ENCODE data around the gene C12orf76. TPM values are rescaled to one million over a fixed set of nuclear protein-coding genes. Genes with fewer than 3 reads are reported as not detected.
A peak's percentile ranks its signal among the peaks of the same experiment; 100 is the strongest.

C12orf76 gene
- total and polyA plus RNA-seq, 10 of the 15 experiments (the other 5 are each of a cell fraction or from before 2014, with no cell fraction given): 3.6 to 20.4 (median 10.7) TPM

DNA sequence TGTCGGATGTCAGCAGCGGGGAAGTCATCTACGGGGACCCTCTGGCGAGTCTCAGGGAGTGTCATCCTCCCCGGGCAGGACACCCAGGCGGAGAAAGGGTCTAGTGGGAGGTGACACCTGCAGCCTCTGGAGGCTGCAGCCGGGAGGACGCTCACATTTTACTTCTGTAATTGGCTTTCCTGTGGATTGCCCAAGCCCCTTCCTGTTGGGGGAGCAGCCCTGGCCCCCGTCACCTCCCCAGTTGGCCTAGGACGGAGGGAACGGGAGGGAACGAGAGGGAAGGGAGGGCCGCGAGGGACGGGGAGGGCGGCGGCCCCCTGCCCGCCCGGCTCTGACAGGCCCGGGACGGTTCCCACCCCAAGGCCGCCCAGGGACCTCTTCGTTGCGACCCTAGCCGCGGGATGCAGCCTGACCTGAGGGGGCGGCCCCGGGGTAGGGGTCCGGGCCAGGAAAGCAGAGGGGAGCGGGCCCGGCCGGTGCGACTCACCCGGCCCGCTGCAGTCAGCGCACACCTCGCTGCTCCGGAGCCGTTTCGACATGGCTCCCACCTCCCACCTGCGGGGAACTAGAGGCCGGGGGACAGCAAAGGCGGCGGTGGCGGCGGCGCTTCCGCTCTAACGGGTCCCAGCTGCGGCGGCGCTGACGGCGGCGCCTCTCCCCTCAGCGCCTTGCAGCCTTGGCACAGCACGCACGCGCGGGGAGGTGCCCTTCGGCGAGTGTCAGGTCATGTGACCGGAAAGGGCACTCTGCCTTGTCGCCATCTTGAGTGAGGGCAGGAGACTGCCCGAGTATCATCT is 52.4 kb downstream of the C12orf76 start, which contains the start of gene GIT2 (continued):
- TF ChIP-seq, protein P1, sequence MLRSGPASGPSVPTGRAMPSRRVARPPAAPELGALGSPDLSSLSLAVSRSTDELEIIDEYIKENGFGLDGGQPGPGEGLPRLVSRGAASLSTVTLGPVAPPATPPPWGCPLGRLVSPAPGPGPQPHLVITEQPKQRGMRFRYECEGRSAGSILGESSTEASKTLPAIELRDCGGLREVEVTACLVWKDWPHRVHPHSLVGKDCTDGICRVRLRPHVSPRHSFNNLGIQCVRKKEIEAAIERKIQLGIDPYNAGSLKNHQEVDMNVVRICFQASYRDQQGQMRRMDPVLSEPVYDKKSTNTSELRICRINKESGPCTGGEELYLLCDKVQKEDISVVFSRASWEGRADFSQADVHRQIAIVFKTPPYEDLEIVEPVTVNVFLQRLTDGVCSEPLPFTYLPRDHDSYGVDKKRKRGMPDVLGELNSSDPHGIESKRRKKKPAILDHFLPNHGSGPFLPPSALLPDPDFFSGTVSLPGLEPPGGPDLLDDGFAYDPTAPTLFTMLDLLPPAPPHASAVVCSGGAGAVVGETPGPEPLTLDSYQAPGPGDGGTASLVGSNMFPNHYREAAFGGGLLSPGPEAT (IDR thresholded peaks at IDR 0.05; ENCODE audit: low read depth): no peak; the same call in 1 of the 2 replicates
- TF ChIP-seq BRCA1 (IDR thresholded peaks at IDR 0.05; ENCODE audit: low read depth, low read length): no peak
- no peak for TF ChIP-seq ZZZ3 (IDR thresholded peaks at IDR 0.05; ENCODE audit: control insufficient read depth, insufficient read length, low read depth)
- TF ChIP-seq EGR1 (IDR thresholded peaks at IDR 0.05; ENCODE audit: borderline replicate concordance in 1 of 2, low read depth in 2 of 2, low read length in 2 of 2): peak in 1 of 2 experiments; percentile 39; a peak in 1 of 3 replicates
- TF ChIP-seq ZSCAN29 (IDR thresholded peaks at IDR 0.05): no peak
- TF ChIP-seq TCF12 (IDR thresholded peaks at IDR 0.05; ENCODE audit: low read depth, low read length): peak; percentile 70; the same call in 1 of the 2 replicates
- peak; percentile 60; the same call in 1 of the 2 replicates for TF ChIP-seq TAF1 (IDR thresholded peaks at IDR 0.05; ENCODE audit: borderline replicate concordance, low read depth, low read length)
- TF ChIP-seq WRNIP1 (IDR thresholded peaks at IDR 0.05; ENCODE audit: borderline replicate concordance, low read depth, low read length): no peak
- no peak for TF ChIP-seq JUND (IDR thresholded peaks at IDR 0.05; ENCODE audit: low read depth, low read length)
- peak; percentile 81 for TF ChIP-seq NR2C1 (IDR thresholded peaks at IDR 0.05)
- TF ChIP-seq ZNF274 (IDR thresholded peaks at IDR 0.05; ENCODE audit: insufficient read depth, insufficient read length): no peak
- TF ChIP-seq ZNF24 (IDR thresholded peaks at IDR 0.05): no peak
- peak; percentile 22 to 89; a peak in 2 of 4 replicates for TF ChIP-seq BHLHE40 (IDR thresholded peaks at IDR 0.05; ENCODE audit: borderline replicate concordance in 1 of 2, low read depth in 2 of 2, low read length in 1 of 2)
- TF ChIP-seq RELA (IDR thresholded peaks at IDR 0.05; ENCODE audit: borderline replicate concordance, partially characterized antibody): peak; percentile 14
- no peak for TF ChIP-seq RBBP5 (conservative IDR thresholded peaks at IDR 0.05)
- TF ChIP-seq EZH2 (IDR thresholded peaks at IDR 0.05; ENCODE audit: borderline replicate concordance, control insufficient read depth, low read depth, low read length): no peak
- TF ChIP-seq, protein P2, sequence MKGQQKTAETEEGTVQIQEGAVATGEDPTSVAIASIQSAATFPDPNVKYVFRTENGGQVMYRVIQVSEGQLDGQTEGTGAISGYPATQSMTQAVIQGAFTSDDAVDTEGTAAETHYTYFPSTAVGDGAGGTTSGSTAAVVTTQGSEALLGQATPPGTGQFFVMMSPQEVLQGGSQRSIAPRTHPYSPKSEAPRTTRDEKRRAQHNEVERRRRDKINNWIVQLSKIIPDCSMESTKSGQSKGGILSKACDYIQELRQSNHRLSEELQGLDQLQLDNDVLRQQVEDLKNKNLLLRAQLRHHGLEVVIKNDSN (IDR thresholded peaks at IDR 0.05; ENCODE audit: borderline replicate concordance, extremely low read length, insufficient read depth, low read depth, low read length): peak; percentile 92
- TF ChIP-seq, protein P3, sequence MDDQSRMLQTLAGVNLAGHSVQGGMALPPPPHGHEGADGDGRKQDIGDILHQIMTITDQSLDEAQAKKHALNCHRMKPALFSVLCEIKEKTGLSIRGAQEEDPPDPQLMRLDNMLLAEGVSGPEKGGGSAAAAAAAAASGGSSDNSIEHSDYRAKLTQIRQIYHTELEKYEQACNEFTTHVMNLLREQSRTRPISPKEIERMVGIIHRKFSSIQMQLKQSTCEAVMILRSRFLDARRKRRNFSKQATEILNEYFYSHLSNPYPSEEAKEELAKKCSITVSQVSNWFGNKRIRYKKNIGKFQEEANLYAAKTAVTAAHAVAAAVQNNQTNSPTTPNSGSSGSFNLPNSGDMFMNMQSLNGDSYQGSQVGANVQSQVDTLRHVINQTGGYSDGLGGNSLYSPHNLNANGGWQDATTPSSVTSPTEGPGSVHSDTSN (IDR thresholded peaks at IDR 0.05; ENCODE audit: insufficient replicate concordance, low read depth, low read length): no peak
- no peak for TF ChIP-seq FOXK2 (IDR thresholded peaks at IDR 0.05)
- peak; percentile 29 for TF ChIP-seq KLF5 (IDR thresholded peaks at IDR 0.05; ENCODE audit: partially characterized antibody)
- no peak for TF ChIP-seq MTA2 (IDR thresholded peaks at IDR 0.05; ENCODE audit: low read depth)
- no peak for TF ChIP-seq CBX5 (IDR thresholded peaks at IDR 0.05; ENCODE audit: low read depth)
- 0 out of 4 replicates have a peak, but pooled peaks of 1 of the 2 experiments have one; percentile 9 for TF ChIP-seq ETV6 (conservative IDR thresholded peaks at IDR 0.05 in 1 of 2, IDR thresholded peaks at IDR 0.05 in 1 of 2; ENCODE audit: borderline replicate concordance in 1 of 2, low read depth in 1 of 2)
- TF ChIP-seq IKZF1 (conservative IDR thresholded peaks at IDR 0.05): peak; percentile 85
- no peak for TF ChIP-seq TCF7 (IDR thresholded peaks at IDR 0.05; ENCODE audit: borderline replicate concordance)
- TF ChIP-seq ZNF207 (IDR thresholded peaks at IDR 0.05; ENCODE audit: borderline replicate concordance): no peak
- peak; percentile 58; the same call in 1 of the 2 replicates for TF ChIP-seq SPI1 (IDR thresholded peaks at IDR 0.05; ENCODE audit: borderline replicate concordance, insufficient read depth, low read depth, low read length)

Measured in GM12878 (cell line).